ENCODE measurements around the gene GRIA3. TPM values are rescaled to one million over a fixed set of nuclear protein-coding genes. Genes with fewer than 3 reads are reported as not detected.

GRIA3 gene
- total RNA-seq, 1 experiment from 2014 or later: 1.4 TPM

- Mint-ChIP-seq H3K4me1 (peaks cover 4 to 16% of the 10 kb centered on the region in 2 experiments), H3K36me3 (ENCODE audit: insufficient read depth in 1 of 3, low read depth in 3 of 3) (no peaks in the 10 kb centered on the region), H3K27me3 (ENCODE audit: low read depth) (no peaks in the 10 kb centered on the region), H3K27ac (no peak overlapping the region), H3K4me3 (no peak overlapping the region), H3K9me3 (peaks cover 0 to 65% of the 10 kb centered on the region in 2 experiments; a peak in 2 of 5 replicates)
- no peak overlapping the region for H3K14ac ChIP-seq (ENCODE audit: insufficient read depth, low read length)
- DNase-seq: no peak
- no peaks in the 10 kb centered on the region; the same call in 1 of the 2 replicates for H3K4me1 ChIP-seq (ENCODE audit: insufficient read depth, low read length)
- H4K91ac ChIP-seq (ENCODE audit: insufficient read length, low read depth, low read length): no peak overlapping the region
- no peak overlapping the region for H2BK5ac ChIP-seq (ENCODE audit: insufficient read length, low read length)
- no peak overlapping the region for H3K18ac ChIP-seq (ENCODE audit: insufficient read length, low read depth, low read length)
- H2BK20ac ChIP-seq (ENCODE audit: low read depth, low read length, poor library complexity, severe bottlenecking): no peak overlapping the region
- no peak overlapping the region for H2AK5ac ChIP-seq (ENCODE audit: insufficient read length, low read length)
- H2BK120ac ChIP-seq (ENCODE audit: low read depth, low read length, poor library complexity, severe bottlenecking): no peak overlapping the region
- WGBS (ENCODE audit: extremely low coverage, insufficient read length, low lambda C conversion rate): no CpG with 5 or more reads among the region's 3 CpGs
- H4K8ac ChIP-seq (replicated peaks; ENCODE audit: insufficient read length, low read depth, low read length): no peak overlapping the region
- H3K79me1 ChIP-seq (ENCODE audit: insufficient read depth, low read depth, low read length, poor library complexity, severe bottlenecking): no peaks in the 10 kb centered on the region
- H3K23me2 ChIP-seq (ENCODE audit: insufficient read length, low read depth, low read length, poor library complexity, severe bottlenecking): no peaks in the 10 kb centered on the region
- TF ChIP-seq, protein P1, sequence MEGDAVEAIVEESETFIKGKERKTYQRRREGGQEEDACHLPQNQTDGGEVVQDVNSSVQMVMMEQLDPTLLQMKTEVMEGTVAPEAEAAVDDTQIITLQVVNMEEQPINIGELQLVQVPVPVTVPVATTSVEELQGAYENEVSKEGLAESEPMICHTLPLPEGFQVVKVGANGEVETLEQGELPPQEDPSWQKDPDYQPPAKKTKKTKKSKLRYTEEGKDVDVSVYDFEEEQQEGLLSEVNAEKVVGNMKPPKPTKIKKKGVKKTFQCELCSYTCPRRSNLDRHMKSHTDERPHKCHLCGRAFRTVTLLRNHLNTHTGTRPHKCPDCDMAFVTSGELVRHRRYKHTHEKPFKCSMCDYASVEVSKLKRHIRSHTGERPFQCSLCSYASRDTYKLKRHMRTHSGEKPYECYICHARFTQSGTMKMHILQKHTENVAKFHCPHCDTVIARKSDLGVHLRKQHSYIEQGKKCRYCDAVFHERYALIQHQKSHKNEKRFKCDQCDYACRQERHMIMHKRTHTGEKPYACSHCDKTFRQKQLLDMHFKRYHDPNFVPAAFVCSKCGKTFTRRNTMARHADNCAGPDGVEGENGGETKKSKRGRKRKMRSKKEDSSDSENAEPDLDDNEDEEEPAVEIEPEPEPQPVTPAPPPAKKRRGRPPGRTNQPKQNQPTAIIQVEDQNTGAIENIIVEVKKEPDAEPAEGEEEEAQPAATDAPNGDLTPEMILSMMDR (conservative IDR thresholded peaks at IDR 0.05): no peak
- no peak overlapping the region for H3K23ac ChIP-seq (ENCODE audit: insufficient read length, low read depth, low read length)
- no peak overlapping the region for H2AFZ ChIP-seq (ENCODE audit: low read length)
- H4K5ac ChIP-seq (ENCODE audit: insufficient read length, low read depth, low read length): no peak overlapping the region
- H3K56ac ChIP-seq (ENCODE audit: insufficient read length, low read depth, low read length): no peak overlapping the region
- no peak overlapping the region for H2BK15ac ChIP-seq (ENCODE audit: low read depth, low read length)
- H3K4me2 ChIP-seq (ENCODE audit: insufficient read depth, insufficient read length, low read length): no peak overlapping the region
- no peaks in the 10 kb centered on the region for H3K27me3 ChIP-seq (ENCODE audit: insufficient read depth, low read length)
- H3K79me2 ChIP-seq (ENCODE audit: insufficient read depth, low read length): no peaks in the 10 kb centered on the region
- H3K27ac ChIP-seq (ENCODE audit: insufficient read length, low read depth, low read length): no peak overlapping the region
- no peak overlapping the region for H2BK12ac ChIP-seq (ENCODE audit: insufficient read length, low read depth, low read length)
- no peak overlapping the region for H3T11ph ChIP-seq (ENCODE audit: low read length)
- no peaks in the 10 kb centered on the region for H4K20me1 ChIP-seq (ENCODE audit: control insufficient read depth, insufficient read depth, insufficient read length)
- H3K9ac ChIP-seq (ENCODE audit: extremely low read depth, insufficient read length, low read length): no peak overlapping the region
- H3K4ac ChIP-seq (ENCODE audit: low read depth, low read length): no peak overlapping the region
- H3K9me3 ChIP-seq (ENCODE audit: control insufficient read depth, low read depth, low read length): peaks cover 4% of the 10 kb centered on the region
These were observed 293.6 kb downstream of the GRIA3 start for GRCh38 chrX:123477673-123478072.

Data from H9 (cell line).